DMS53 treated with DMSO at 0.1 percent for 48 hours (cell line): Measurements from ENCODE around the gene HLA-DMA.

Experiments used
- DNase-seq: peaks from one replicate; lab custom pipeline; 2025; ENCODE audit not compliant: unreplicated experiment; lab: John Stamatoyannopoulos, UW

HLA-DMA gene

DNA sequence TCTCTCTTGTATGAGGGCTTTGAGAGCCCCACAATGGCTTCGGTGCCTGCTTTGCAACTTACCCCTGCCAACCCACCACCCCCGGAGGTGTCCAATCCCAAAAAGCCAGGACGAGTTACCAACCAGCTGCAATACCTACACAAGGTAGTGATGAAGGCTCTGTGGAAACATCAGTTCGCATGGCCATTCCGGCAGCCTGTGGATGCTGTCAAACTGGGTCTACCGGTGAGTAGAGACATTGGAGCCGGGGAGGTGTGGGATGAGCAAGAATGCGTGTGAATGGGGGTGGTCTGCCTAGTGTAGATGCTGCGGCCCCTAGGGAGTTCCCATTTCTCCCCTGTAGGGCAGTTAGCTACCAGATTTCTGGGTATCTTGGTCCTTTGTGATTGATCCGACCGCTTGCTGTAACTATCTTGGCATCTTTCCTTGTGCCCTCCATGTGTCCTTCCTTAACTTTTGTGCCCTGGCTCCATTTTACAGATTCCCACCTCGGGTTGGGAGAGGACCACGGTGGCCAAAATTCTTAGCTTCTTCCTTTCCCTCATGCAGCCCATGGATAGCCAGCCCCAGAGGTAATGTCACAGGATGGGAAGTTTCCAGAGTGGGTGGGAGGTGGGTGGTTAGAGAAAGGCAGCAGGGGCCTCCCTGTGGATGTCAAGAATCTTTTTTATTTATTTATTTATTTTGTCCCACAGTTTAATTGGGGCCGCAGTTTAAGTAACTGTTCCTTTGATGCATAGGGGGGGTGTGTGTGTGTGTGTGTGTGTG is 21.8 kb upstream of the HLA-DMA start:
- no peak for DNase-seq

DNA sequence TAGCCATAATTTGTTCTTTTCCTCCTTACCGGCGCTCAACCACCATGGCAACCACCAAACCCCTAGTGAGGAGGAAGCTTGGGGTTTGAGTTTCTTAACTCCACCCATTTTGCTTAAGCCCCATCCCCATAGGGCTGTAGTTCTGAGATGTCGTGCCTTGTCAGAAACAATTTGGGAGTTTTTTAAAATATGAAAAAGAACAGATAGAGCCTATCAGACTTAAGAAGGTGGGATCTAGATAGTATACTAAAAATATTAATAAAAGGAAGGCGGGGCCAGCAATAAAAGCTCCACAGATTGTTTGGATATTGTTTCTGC is 21.1 kb upstream of the HLA-DMA start:
- no peak for DNase-seq

DNA sequence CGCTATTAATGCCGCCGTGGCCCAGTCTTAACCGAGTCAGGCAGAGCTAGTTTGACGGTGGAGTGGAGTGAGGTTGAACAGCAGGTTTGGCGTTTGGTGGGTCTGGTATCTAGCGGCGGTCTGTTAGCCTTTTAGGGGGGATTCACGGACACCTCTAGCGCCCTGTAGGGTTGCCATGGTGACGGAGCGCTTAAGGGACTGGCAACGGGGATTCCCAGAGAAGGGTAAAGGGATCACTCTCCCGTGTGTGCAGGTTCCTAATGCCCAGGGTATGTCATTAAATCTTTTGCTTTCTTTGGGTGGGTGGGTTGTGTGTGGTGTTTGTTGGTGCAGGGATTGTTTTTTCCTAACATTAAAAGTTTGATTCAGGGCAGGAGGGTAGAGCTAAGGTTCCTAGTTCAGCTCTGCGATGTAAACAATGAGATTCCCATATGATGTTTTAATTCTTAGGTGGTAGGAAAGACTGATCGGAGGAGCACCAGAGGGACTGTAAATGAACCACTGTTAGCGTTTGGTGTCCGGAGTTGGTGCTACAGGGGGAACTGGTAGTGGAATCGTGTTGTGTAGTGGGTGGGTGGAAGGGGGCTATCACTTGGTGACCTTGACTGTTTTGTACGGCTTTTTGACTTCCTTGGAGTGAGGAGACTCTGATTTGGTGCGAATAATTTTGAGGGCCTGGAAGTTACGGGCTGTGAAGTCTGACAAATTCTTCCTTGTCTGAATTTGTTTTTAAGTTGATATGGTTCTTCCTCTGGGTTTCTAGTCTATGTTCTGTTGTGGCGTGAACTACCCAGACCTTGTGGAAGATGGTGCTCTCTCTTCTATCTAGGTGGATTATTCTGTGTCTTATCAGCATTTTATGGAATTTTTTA is 20.5 kb upstream of the HLA-DMA start:
- DNase-seq: no peak

DNA sequence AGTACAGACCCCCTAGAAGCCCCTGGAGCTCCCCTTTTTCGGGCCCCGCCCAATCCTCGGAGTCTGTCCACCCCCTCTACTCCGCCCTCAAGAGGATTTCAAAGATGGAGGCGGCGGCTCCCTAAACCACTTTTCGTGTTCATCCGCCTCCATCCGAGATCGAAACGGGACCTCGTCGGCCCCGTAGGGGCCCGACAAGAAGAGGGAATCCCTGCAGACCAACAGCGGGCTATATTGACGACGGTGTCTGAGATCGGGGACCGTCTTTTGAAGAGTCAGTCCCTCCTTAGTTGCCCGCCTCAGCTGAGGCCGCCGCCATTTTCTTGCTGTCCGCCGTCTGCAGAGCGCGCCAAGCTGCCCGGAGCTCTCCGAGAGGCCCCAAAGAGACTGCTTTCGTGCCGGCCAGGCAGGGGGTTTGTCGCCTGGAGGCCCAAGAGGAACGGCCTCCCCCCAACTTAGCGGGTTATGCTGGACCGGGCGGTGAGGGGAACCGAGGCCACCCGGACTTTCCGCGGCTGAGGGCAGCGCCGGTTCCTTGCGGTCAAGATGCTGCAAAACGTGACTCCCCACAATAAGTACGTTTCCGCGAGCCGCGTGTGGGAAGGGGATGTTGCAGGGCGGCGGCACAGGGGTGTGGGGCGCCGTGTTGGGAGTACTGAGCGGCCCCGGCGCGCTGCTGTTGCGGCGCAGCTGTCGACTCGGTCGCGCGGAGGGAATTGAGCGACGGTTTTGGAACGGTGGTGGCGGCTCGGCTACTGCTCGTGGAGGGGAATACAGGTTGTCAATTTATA is 19.7 kb upstream of the HLA-DMA start:
- no peak for DNase-seq

DNA sequence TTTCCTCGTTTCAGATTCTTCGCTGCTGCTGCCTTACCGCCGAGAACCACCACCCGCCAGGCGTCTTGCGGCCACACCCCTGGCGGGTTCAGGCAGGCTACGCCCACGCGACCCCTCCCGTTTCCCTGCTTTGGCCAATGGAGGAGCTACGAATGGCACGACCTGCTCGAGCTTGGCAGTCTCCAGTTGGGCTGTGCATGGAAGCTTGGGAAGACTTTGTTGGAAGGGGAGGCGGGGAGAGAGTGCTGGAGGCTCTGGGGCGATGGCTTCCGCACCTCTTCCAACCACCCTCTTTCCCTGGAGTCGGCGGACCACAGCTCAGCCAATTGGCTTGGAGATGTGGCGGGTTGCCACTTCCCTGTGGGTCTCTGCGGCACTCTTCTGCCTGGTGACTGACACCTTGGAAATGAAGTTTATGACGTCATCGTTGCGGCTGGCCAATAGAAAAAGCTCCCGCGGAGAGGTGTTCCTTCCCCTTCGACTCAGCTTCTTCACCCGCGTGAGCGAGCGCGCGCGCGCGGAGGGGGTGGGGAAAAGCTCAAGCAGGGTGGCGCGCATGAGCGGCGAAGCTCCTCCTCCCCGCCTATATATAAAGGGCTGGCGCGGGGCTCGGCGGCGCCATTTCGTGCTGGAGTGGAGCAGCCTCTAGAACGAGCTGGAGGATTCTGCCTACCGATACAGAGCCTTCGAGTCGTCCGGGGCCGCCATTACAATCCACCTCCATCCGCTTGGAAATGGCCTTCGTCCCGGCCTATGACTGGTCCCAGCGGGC is 18.9 kb upstream of the HLA-DMA start:
- peak; percentile 98 for DNase-seq

GRCh38 chr6:32971242-32971580 is 18.3 kb upstream of the HLA-DMA start:
- no peak for DNase-seq

- DNase-seq: peak; percentile 77
Measured at GRCh38 chr6:32970413-32971241, 17.7 kb upstream of the HLA-DMA start.

DNA sequence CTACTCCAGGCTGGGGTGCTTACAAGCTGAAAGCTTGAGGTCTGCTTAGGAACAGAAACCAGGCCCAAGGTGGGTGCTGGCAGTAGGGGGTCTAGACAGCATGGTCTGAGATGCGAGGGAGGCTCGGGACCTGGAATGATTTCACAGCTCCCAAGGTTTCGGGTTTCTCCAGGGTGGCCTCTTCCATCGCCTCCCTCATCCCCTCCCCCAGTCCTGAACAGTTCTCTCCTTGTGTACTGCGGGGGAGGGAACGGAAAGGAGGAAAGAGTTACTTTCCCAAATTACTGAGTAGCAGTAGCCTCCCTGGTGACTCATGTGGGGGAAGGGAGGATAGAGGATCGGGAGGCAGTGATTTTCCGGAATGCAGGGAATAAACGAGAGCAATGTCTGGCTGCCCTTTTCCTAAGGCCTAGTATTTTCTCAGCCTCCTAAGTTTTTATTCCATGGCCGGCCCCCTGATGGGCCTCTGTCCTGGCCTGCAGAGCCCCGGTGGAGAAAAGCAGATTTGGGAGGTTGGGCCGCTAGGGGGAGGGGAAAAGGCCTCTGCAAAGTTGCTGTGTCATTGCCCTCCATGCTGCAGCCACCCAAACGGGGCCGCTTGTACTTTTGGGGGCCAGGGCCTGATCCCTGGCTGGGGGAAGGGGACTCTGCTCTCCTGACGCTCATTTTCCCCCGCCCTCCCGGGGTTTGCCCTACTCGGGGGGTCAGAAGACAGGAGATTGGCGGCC is 17.0 kb upstream of the HLA-DMA start:
- peak; percentile 82 for DNase-seq

DNA sequence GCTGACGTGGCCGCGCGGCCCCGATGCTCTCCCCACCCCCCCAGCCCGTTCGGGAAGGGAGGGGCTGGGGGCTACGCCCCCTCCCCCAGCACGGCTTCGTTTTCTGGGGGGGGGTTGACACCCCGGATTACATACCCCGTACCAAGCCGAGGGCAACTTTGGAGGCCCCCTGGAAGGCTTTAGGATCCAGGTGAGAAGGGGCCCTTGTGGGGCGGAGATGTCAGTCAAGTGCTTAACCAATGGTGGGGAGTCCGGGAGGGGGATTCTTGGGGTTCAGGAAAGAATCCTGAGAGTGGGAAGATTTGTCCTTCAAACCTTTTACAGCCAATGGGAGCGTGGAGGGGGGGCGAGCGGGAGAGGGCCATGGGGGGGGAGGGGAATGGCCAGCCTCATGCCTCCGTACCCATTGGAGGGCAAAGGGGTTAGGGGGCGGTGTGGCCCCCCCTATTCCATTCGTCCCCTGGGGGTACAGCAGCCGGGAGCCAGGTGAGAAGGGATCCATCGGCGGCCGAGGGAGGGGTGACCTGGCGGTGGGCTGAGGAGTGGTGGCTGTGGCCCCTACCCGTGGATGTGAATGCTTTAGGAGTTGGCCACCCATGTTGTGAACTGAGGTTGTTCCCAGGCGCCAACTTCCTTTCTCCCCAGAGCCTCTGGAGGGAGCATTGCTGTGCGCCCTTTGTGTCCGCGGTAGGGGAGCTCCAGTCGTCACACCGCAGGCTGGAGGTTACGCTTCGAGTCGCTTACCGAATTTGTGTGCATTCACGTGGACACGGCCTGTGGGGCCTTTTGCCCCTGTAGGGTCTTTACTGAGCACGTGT is 16.2 kb upstream of the HLA-DMA start:
- DNase-seq: peak; percentile 61

- DNase-seq: peak; percentile 89
Measured at GRCh38 chr6:32968093-32968866, 15.4 kb upstream of the HLA-DMA start, which contains the start of gene BRD2. Gene BRD2 (plus strand): TSS chr6:32968594. CDS start chr6:32972899, 4,305 bp downstream.

GRCh38 chr6:32967151-32968091 is 14.5 kb upstream of the HLA-DMA start:
- peak; percentile 66 for DNase-seq

GRCh38 chr6:32964776-32965175 is 11.9 kb upstream of the HLA-DMA start:
- DNase-seq: no peak

GRCh38 chr6:32963866-32964265 is 11.0 kb upstream of the HLA-DMA start:
- no peak for DNase-seq

GRCh38 chr6:32962213-32962826 is 9.4 kb upstream of the HLA-DMA start:
- no peak for DNase-seq

- DNase-seq: no peak
Measured at GRCh38 chr6:32960563-32960962, 7.7 kb upstream of the HLA-DMA start.

GRCh38 chr6:32956176-32956575 is 3.3 kb upstream of the HLA-DMA start:
- no peak for DNase-seq
